SKM-1 treated with dmso at 0.1 percent for 144 hours (cell line): ENCODE data around the gene LMAN1L.

Experiments
- DNase-seq: peaks from one replicate; lab custom pipeline; 2025; ENCODE audit not compliant: unreplicated experiment; lab: John Stamatoyannopoulos, UW

LMAN1L gene

GRCh38 chr15:74793135-74794028, 19.3 kb upstream of the LMAN1L start:
- DNase-seq: no peak

DNA sequence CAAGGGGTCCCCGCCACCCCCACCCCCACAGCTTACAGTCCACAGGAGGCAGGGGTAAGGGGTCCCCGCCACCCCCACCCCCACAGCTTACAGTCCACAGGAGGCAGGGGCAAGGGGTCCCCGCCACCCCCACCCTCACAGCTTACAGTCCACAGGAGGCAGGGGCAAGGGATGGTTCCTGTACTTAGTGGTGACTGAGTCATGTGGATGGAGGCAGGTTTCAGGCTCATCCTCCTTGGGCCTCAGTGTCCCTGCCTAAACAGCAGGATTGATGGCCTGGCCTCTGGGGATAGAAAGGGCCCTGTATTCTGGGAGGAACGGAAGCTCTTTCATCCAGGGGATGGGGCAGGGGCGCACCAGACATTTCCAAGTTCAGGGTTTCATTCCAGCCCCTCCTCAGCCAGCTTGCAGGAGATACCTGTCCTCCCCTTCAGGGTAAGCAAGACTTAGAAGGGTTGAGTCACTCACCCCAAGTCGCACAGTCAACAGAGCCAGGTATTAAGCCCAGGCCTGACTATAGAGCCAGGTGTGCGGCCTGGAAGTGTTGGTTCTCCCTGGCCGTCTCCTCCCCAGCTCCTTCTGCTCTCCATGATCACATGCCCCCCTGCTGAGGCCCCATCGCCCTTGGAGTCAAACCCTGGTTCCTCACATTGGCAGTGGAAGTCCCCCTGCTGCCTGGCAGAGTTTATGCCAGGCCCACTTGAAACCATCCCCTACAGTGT, 18.2 kb upstream of the LMAN1L start:
- no peak for DNase-seq

- DNase-seq: no peak
Measured at GRCh38 chr15:74794970-74795349, 17.7 kb upstream of the LMAN1L start.

GRCh38 chr15:74795966-74796625, 16.5 kb upstream of the LMAN1L start:
- DNase-seq: no peak

- DNase-seq: no peak
Measured at GRCh38 chr15:74798388-74799254, 14.0 kb upstream of the LMAN1L start.

- no peak for DNase-seq
Measured at GRCh38 chr15:74799255-74799855, 13.3 kb upstream of the LMAN1L start.

DNA sequence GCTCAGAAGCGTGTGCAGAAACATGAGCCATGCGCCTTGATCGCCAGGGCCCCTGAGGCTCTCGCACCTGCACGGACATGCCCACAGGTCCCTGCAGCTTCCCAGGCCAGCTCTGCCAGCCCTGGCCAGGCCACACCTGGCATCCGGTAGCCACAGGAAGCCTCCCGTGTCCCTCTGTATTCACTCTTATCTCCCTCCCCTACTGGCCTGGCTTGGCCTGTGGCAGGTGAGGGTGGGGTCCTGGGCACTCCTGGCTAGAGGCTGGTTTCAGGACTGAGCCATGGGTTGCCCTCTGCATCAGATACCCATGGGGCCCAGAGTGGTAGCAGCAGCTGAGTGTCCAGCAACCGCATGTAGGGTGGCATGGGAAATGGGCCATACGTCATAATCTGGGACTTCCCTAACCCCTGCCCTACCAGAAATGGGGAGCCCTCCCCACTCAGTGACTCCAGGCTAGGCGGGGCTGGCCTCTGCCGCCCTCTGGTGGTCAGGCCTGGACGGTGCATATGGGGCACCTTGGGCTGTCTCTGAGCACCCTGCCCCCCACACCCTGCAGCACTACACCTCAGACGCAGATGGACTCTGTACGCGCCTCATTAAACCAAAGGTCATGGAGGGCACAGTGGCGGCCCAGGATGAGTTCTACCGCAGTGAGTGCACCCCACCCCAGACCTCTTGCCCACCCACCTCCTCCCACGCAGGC, 12.6 kb upstream of the LMAN1L start:
- peak; percentile 76 for DNase-seq

GRCh38 chr15:74800559-74801094, 12.0 kb upstream of the LMAN1L start:
- DNase-seq: peak; percentile 74

- DNase-seq: no peak
Measured at GRCh38 chr15:74801311-74801997, 11.2 kb upstream of the LMAN1L start.

DNA sequence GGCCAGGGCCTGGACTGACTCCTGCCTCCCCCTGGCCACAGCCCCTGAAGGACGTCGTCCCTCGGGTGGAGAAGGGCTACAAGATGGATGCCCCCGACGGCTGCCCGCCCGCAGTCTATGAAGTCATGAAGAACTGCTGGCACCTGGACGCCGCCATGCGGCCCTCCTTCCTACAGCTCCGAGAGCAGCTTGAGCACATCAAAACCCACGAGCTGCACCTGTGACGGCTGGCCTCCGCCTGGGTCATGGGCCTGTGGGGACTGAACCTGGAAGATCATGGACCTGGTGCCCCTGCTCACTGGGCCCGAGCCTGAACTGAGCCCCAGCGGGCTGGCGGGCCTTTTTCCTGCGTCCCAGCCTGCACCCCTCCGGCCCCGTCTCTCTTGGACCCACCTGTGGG, 10.3 kb upstream of the LMAN1L start:
- DNase-seq: no peak

GRCh38 chr15:74802862-74803447, 9.7 kb upstream of the LMAN1L start:
- DNase-seq: no peak

GRCh38 chr15:74804935-74805334, 7.7 kb upstream of the LMAN1L start:
- DNase-seq: no peak

GRCh38 chr15:74807282-74807681, 5.4 kb upstream of the LMAN1L start:
- DNase-seq: no peak

DNA sequence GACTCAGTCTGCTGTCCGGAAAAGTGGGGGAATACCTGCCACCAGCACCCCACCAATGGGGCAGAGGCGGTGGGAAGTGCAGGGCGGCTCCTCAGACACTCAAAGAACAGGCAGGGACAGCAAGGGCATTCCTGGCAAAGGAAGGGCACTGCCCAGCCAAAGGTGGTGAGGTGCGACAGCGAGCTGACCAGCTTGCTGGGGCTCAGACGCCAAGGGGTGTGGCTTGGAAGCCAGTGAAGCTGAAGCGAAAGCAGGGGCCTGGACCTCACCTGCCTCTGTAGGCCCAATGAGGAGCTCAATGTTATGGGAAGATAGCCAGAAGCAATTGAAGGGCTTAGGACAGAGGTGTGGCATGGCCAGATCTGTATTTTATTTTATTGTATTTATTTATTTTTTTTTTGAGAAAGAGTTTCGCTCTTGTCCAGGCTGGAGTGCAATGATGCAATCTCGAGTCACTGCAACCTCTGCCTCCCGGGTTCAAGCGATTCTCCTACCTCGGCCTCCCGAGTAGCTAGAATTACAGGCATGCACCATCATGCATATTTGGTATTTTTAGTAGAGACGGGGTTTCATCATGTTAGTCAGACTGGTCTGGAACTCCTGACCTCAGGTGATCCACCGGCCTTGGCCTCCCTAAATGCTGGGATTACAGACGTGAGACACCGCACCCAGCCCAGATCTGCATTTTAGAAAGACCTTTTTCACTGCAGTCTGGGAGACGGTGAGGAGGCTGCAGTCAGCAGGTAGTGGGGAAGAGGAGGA, 4.4 kb upstream of the LMAN1L start:
- DNase-seq: no peak

DNA sequence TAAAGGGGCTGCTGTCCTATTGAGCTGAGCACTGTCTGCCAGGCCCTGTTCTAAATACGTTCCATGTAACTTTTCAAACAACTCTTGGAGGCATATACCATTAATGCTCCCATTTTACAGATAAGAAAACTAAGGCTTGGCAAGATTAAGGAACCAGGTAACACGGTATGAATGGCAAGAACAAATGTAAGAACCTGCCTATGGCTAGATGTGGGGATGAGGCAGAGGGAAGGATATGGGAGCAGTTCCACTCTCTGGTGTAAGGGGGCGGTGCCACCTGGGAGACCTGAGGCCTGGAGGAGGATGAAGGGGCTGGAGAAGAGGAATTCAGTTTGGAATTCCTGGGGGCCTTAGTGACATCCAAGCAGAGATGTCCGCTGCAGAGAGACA, 3.8 kb upstream of the LMAN1L start:
- DNase-seq: no peak

DNA sequence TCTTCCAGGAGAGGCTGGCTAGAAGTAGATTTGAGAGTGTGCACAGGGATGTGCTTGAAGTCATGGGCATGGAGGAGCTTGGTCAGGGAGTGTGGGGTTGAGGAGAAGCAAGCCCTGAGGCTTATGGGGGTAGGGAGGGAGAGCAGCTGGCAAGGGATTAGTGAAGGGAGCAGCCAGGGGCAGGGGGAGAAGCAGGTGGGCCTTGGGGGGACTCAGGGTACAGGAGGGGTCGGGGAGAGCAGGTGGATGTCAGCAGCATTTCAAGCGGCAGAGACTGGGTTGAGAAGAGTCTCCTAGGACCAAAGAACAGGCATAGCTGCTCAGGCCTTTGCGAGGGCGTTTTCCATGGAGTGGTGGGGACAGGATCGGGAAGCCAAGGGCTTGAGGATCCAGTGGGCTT, 3.4 kb upstream of the LMAN1L start:
- DNase-seq: no peak

DNA sequence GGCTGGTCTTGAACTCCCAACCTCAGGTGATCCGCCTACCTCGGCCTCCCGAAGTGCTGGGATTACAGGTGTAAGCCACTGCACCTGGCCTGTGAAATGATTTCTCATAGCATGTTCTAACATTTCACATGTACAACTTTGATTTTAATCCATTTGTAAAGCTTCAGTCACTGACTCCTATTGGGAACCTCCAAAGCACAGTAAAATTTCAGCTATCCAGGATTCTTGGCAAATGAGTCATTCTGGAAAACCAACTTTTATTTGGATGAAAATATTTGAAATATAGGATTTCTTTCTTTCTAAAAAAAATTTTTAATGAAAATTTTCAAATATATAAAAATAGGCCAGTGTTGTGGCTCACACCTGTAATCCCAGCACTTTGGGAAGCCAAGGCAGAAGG, 2.7 kb upstream of the LMAN1L start:
- no peak for DNase-seq
